T-cell (primary cell): ENCODE measurements around the gene EVA1B. TPM values are rescaled to one million over a fixed set of nuclear protein-coding genes. Genes with fewer than 3 reads are reported as not detected.

Experiments
- ATAC-seq, 4 experiments: fragments of 200-7000 bp in 3 of 4; fragments of 150-1000 bp in 1 of 4; cut with Tn5 transposase; replicated peaks in 1 of 4; 1 replicate in 3 of 4; 2 replicates in 1 of 4; pipeline ENCODE4 v1.10.0; 2021; ENCODE audit warnings: moderate library complexity in 3 of 4, mild to moderate bottlenecking in 2 of 4, moderate number of reproducible peaks in 1 of 4
- CTCF ChIA-PET, 2 donors: fragments of 300-600 bp; sonication (Branson Sonifier 250); formaldehyde crosslinking; loops; one replicate each; lab custom pipeline; 2022; ENCODE audit warnings: antibody characterized with exemption in 2 of 2; lab: Charles Lee
- POLR2A ChIA-PET, 2 donors: fragments of 300-600 bp; sonication (Branson Sonifier 250); formaldehyde crosslinking; loops; one replicate each; lab custom pipeline; 2022; ENCODE audit warnings: antibody characterized with exemption in 2 of 2; lab: Charles Lee
- DNase-seq, 35 experiments: peaks; one replicate each; pipeline versions ENCODE4 v3.0.0 to v3.0.0-alpha.2; 2013 to 2023
- H3K27ac ChIP-seq: one replicate; pipeline ENCODE4 v1.5.1; 2013; ENCODE audit warnings: low read length
- H3K27me3 ChIP-seq, 2 experiments: replicated peaks in 1 of 2; 1 replicate in 1 of 2; 2 replicates in 1 of 2; pipeline versions ENCODE4 v1.6.1 to v1.7.0; 2013; ENCODE audit warnings: low read length in 1 of 2, mixed read lengths in 1 of 2; ENCODE audit not compliant: control insufficient read depth in 2 of 2, insufficient read depth in 2 of 2; ENCODE audit errors: extremely low read depth in 1 of 2
- H3K36me3 ChIP-seq, 2 donors: 1 replicate in 1 of 2; 2 replicates in 1 of 2; pipeline versions ENCODE4 v1.6.1 to v1.7.0; 2013; ENCODE audit warnings: low read length in 1 of 2; ENCODE audit not compliant: control insufficient read depth in 2 of 2, insufficient read depth in 1 of 2; ENCODE audit errors: extremely low read depth in 1 of 2
- H3K4me1 ChIP-seq, 2 experiments: 1 replicate in 1 of 2; 2 replicates in 1 of 2; pipeline versions ENCODE4 v1.6.1 to v1.7.0; 2013; ENCODE audit warnings: low read length in 2 of 2, mixed read lengths in 1 of 2; ENCODE audit not compliant: insufficient read depth in 2 of 2, control insufficient read depth in 1 of 2; ENCODE audit errors: extremely low read depth in 1 of 2
- H3K4me3 ChIP-seq, 2 donors: 1 replicate in 1 of 2; 2 replicates in 1 of 2; pipeline versions ENCODE4 v1.5.1 to v1.7.0; 2013; ENCODE audit warnings: mild to moderate bottlenecking in 2 of 2, low read length in 1 of 2, moderate library complexity in 1 of 2; ENCODE audit not compliant: control insufficient read depth in 1 of 2; ENCODE audit errors: extremely low read depth in 1 of 2
- H3K9me3 ChIP-seq: 2 replicates; pipeline ENCODE4 v1.7.0; 2013
- H3K27ac Mint-ChIP-seq, 2 donors: one replicate each; pipeline ENCODE4 v1.8.0; 2020 to 2021; ENCODE audit warnings: mild to moderate bottlenecking in 2 of 2, mixed read lengths in 2 of 2
- H3K27me3 Mint-ChIP-seq, 2 donors: one replicate each; pipeline ENCODE4 v1.8.0; 2021 to 2022; ENCODE audit warnings: mixed read lengths in 2 of 2
- H3K36me3 Mint-ChIP-seq: one replicate; pipeline ENCODE4 v1.8.0; 2021; ENCODE audit warnings: mixed read lengths
- H3K4me1 Mint-ChIP-seq, 3 donors: one replicate each; pipeline ENCODE4 v1.8.0; 2020 to 2022; ENCODE audit warnings: mixed read lengths in 3 of 3, mild to moderate bottlenecking in 1 of 3
- H3K4me3 Mint-ChIP-seq, 3 donors: one replicate each; pipeline ENCODE4 v1.8.0; 2020 to 2022; ENCODE audit warnings: mild to moderate bottlenecking in 3 of 3, mixed read lengths in 3 of 3, moderate library complexity in 3 of 3
- H3K9me3 Mint-ChIP-seq, 3 donors: one replicate each; pipeline ENCODE4 v1.8.0; 2020 to 2022; ENCODE audit warnings: mixed read lengths in 3 of 3
- WGBS: methylation state at CpG from one replicate; pipeline ENCODE4 v1.1.5; 2013; ENCODE audit warnings: missing lambda C conversion rate; ENCODE audit not compliant: insufficient coverage; 5-methylcytosine and 5-hydroxymethylcytosine counted together
- total RNA-seq, 35 experiments: library from RNA in 6 of 35; stranded (reverse) in 6 of 35; fragments of 120-200 nt in 1 of 35; gene quantifications; one replicate each; pipeline versions ENCODE4 v1.2.1 to v1.2.4 and lab custom pipeline; 2013 to 2026

Gene EVA1B
- total RNA-seq, 5 donors from 2014 or later (not counting 1 experiment from before 2014, with no cell fraction given): 2.0 to 8.1 (median 5.6) TPM

GRCh38 chr1:36322786-36323635, 434 bp downstream of the EVA1B start:
- no peaks in the 10 kb centered on the region for H3K9me3 Mint-ChIP-seq
- H3K36me3 ChIP-seq: no peaks in the 10 kb centered on the region
- H3K27me3 ChIP-seq: peaks cover 0 to 19% of the 10 kb centered on the region in 2 experiments
- H3K27ac Mint-ChIP-seq: peak overlapping the region in 1 of 2 donors; percentile 58
- DNase-seq: peak in 16 of 35 experiments; percentile 15 to 48 (median 29)
- ChIA-PET POLR2A (interaction anchor here in 1 of 2 donors (0.7 to 1.0 kb wide), 2 partner anchors 14 to 16 kb away, joined by 3 to 4 read pairs; no protein-coding TSS in a partner anchor), CTCF (interaction anchor here in 1 of 2 donors (1.0 kb wide), 1 partner anchor 37 kb away, joined by 3 read pairs; no protein-coding TSS in a partner anchor)
- ATAC-seq: peak; percentile 49 to 54 (median 51)
- H3K4me1 Mint-ChIP-seq: peaks cover 20 to 28% (median 25%) of the 10 kb centered on the region in 3 donors
- peaks cover 0 to 2% of the 10 kb centered on the region in 2 donors for H3K27me3 Mint-ChIP-seq
- peaks cover 7 to 35% of the 10 kb centered on the region in 2 experiments for H3K4me1 ChIP-seq
- no peak overlapping the region for H3K27ac ChIP-seq
- H3K9me3 ChIP-seq: no peaks in the 10 kb centered on the region
- H3K4me3 Mint-ChIP-seq: peak overlapping the region; percentile 67 to 80 (median 73)
- no peaks in the 10 kb centered on the region for H3K36me3 Mint-ChIP-seq
- 5% methylated on average over 71 of the region's 83 CpGs for WGBS
- peak overlapping the region; percentile 59 to 66 for H3K4me3 ChIP-seq

- Histone ChIP-seq H3K27ac (no peak overlapping the region), H3K36me3 (no peaks in the 10 kb centered on the region), H3K27me3 (peaks cover 0 to 13% of the 10 kb centered on the region in 2 experiments), H3K9me3 (no peaks in the 10 kb centered on the region), H3K4me1 (peaks cover 7 to 35% of the 10 kb centered on the region in 2 experiments), H3K4me3 (no peak overlapping the region)
- peak overlapping the region; percentile 71 to 84 (median 73) for H3K4me3 Mint-ChIP-seq
- 70% methylated on average over 66 of the region's 67 CpGs for WGBS
- no peaks in the 10 kb centered on the region for H3K36me3 Mint-ChIP-seq
- H3K9me3 Mint-ChIP-seq: no peaks in the 10 kb centered on the region
- H3K27ac Mint-ChIP-seq: peak overlapping the region in 1 of 2 donors; percentile 69
- H3K27me3 Mint-ChIP-seq: no peaks in the 10 kb centered on the region
- POLR2A ChIA-PET: no interaction called here
- H3K4me1 Mint-ChIP-seq: peaks cover 20 to 28% (median 25%) of the 10 kb centered on the region in 3 donors
- CTCF ChIA-PET: interaction anchor here (1.0 kb wide), 2 partner anchors 11 to 37 kb away, joined by 3 to 4 read pairs; no protein-coding TSS in a partner anchor
- DNase-seq: no peak
- ATAC-seq: no peak
Measured at GRCh38 chr1:36322041-36322785, 1.2 kb downstream of the EVA1B start.

- H3K4me3 Mint-ChIP-seq: peak overlapping the region; percentile 67 to 84 (median 74)
- H3K4me1 Mint-ChIP-seq: peaks cover 20 to 25% (median 25%) of the 10 kb centered on the region in 3 donors
- Histone ChIP-seq H3K27ac (no peak overlapping the region), H3K4me3 (peak overlapping the region; percentile 39 to 60), H3K9me3 (no peaks in the 10 kb centered on the region), H3K27me3 (peaks cover 0 to 10% of the 10 kb centered on the region in 2 experiments), H3K36me3 (no peaks in the 10 kb centered on the region), H3K4me1 (peaks cover 7 to 35% of the 10 kb centered on the region in 2 experiments)
- peak overlapping the region in 1 of 2 donors; percentile 69 for H3K27ac Mint-ChIP-seq
- WGBS: 48% methylated on average over 59 of the region's 59 CpGs
- DNase-seq: peak in 9 of 35 experiments; percentile 14 to 53 (median 29)
- ChIA-PET POLR2A (no interaction called here), CTCF (interaction anchor here (0.6 to 1.0 kb wide), 3 partner anchors 11 to 56 kb away, joined by 3 to 6 read pairs (median 4); no protein-coding TSS in a partner anchor)
- ATAC-seq: peak; percentile 21 to 56 (median 41)
- H3K9me3 Mint-ChIP-seq: no peaks in the 10 kb centered on the region
- H3K27me3 Mint-ChIP-seq: no peaks in the 10 kb centered on the region
- no peaks in the 10 kb centered on the region for H3K36me3 Mint-ChIP-seq
Measured at GRCh38 chr1:36321119-36321951, 2.1 kb downstream of the EVA1B start.

- Mint-ChIP-seq H3K9me3 (no peaks in the 10 kb centered on the region), H3K27me3 (no peaks in the 10 kb centered on the region), H3K4me1 (peaks cover 20 to 25% (median 25%) of the 10 kb centered on the region in 3 donors), H3K27ac (peak overlapping the region; percentile 37 to 56), H3K36me3 (no peaks in the 10 kb centered on the region), H3K4me3 (peak overlapping the region; percentile 67 to 84 (median 74))
- ATAC-seq (peak in 1 of 4 experiments; percentile 4), DNase-seq (no peak)
- WGBS: 5% methylated on average over 16 of the region's 23 CpGs
- H3K4me1 ChIP-seq: peaks cover 7 to 35% of the 10 kb centered on the region in 2 experiments
- H3K36me3 ChIP-seq: no peaks in the 10 kb centered on the region
- peaks cover 0 to 6% of the 10 kb centered on the region in 2 experiments for H3K27me3 ChIP-seq
- POLR2A ChIA-PET: no interaction called here
- H3K9me3 ChIP-seq: no peaks in the 10 kb centered on the region
- no peak overlapping the region for H3K27ac ChIP-seq
- H3K4me3 ChIP-seq: peak overlapping the region; percentile 39 to 60
- CTCF ChIA-PET: interaction anchor here in 1 of 2 donors (0.6 kb wide), 1 partner anchor 56 kb away, joined by 6 read pairs; no protein-coding TSS in a partner anchor
Measured at GRCh38 chr1:36320767-36321118, 2.7 kb downstream of the EVA1B start.

- POLR2A ChIA-PET: no interaction called here
- H3K9me3 ChIP-seq: no peaks in the 10 kb centered on the region
- peak overlapping the region in 1 of 2 donors; percentile 39 for H3K4me3 ChIP-seq
- H3K27me3 Mint-ChIP-seq: no peaks in the 10 kb centered on the region
- ATAC-seq (no peak), DNase-seq (peak in 1 of 35 experiments; percentile 19)
- H3K27ac Mint-ChIP-seq: peak overlapping the region; percentile 37 to 56
- H3K36me3 ChIP-seq: no peaks in the 10 kb centered on the region
- peaks cover 7 to 35% of the 10 kb centered on the region in 2 experiments for H3K4me1 ChIP-seq
- H3K27ac ChIP-seq: no peak overlapping the region
- H3K4me1 Mint-ChIP-seq: peaks cover 20 to 25% (median 25%) of the 10 kb centered on the region in 3 donors
- H3K4me3 Mint-ChIP-seq: peak overlapping the region; percentile 67 to 84 (median 74)
- CTCF ChIA-PET: interaction anchor here in 1 of 2 donors (1.1 kb wide), 1 partner anchor 22 kb away, joined by 3 read pairs; no protein-coding TSS in a partner anchor
- peaks cover 0 to 4% of the 10 kb centered on the region in 2 experiments for H3K27me3 ChIP-seq
- no peaks in the 10 kb centered on the region for H3K9me3 Mint-ChIP-seq
- H3K36me3 Mint-ChIP-seq: no peaks in the 10 kb centered on the region
- WGBS: no CpG with 5 or more reads among the region's 16 CpGs
Measured at GRCh38 chr1:36320291-36320761, 3.1 kb downstream of the EVA1B start.
